Activated naive CD4-positive, alpha-beta T cell treated with Interleukin-2 at 50 U/mL for 16 hours (primary cell): ENCODE results near the gene RRP7A.
"Not testable (repeated sequence)": the region's sequence is repeated elsewhere in the genome, so short reads cannot be mapped to it uniquely, and the experiment has no call there.

Experiments
- DNase-seq: peaks from one replicate; pipeline ENCODE4 v3.0.0-alpha.2; 2020

RRP7A gene

GRCh38 chr22:42519525-42520401, at the start of gene RRP7A:
Gene RRP7A, minus strand, starts transcription at chr22:42519796. Its CDS starts 10 bp downstream, at chr22:42519786.
- peak; percentile 89 for DNase-seq

- DNase-seq = not testable (repeated sequence)
These were observed 48.4 kb upstream of the RRP7A start for GRCh38 chr22:42567950-42568349.

DNA sequence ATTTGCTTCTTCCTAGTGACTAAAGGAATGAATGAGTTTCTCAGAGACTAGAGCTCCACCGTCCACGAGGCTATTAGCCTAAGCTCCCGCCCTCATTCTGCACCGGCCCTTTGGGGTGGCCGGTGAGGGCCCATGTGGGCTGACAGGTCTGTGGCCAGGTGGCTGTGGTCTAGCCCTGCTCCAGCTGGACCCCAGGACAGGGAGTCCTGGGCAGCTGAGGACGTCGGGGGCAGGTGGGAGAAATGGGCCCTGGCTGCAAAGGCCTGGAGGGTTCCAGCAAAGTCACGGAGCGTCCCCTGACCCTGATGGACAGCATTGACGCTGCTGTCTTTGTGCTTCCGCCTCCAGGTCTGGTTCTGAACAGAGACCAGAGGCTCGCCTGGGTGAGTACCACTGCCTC, 46.4 kb upstream of the RRP7A start:
- DNase-seq = no peak

DNA sequence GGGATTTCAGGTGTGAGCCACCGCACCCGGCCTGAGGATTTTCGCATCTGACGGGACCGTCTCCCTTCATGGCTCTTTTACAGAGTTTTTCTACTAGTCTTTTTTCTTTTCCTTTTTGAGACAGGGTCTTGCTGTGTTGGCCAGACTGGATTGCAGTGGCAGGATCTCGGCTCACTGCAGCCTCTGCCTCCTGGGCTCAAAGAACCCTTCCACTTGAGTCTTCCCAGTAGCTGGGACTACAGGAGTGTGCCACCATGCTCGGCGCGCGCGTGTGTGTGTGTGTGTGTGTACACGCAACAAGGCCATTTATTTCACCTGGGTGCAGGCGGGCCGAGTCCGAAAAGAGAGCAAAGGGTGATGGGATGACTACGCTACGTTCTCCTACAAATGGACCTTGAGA, 45.1 kb upstream of the RRP7A start:
- DNase-seq = no peak

- not testable (repeated sequence) for DNase-seq
These were observed 44.3 kb upstream of the RRP7A start for GRCh38 chr22:42563943-42564342.

- no peak for DNase-seq
These were observed 43.1 kb upstream of the RRP7A start for GRCh38 chr22:42562684-42563083.

DNA sequence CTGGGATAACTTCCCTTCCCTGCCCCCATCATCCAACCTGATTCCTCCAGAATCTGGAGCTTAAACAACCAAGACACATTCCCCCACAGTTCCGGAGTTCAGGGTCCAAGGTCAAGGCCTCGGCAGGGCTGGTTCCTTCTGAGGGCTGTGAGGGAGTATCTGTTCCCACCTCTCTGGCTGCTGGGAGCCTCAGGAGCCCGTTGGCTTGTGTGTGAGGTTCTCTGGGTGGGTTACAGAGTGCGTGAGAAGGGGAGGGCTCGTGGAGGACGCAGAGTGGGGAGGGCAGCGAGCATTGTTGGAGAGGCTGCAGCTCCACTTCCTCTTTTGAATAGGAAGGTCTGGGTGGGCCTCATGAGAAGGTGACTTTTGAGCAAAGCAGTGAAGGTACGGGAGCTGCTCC, 42.7 kb upstream of the RRP7A start:
- DNase-seq = no peak

DNA sequence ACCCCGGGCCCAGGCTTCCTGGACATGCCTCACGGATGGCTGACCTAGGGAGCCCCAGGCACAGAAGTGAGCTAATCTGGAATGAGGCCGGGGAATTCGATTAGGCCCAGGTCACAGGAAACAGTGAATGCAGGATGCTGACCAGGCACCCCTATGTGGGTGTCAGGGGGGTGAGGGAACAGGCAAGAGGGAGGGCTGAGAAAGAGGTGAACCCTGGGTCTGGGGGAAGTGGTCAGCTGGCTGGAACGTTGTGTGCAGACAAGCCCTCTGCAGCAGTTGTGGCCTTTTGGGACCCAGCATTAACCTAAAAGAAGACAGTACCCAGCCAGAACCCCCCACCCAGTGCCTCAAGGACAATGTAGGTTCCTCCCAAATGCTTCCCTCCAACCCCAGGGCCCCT, 42.3 kb upstream of the RRP7A start:
- no peak for DNase-seq

DNA sequence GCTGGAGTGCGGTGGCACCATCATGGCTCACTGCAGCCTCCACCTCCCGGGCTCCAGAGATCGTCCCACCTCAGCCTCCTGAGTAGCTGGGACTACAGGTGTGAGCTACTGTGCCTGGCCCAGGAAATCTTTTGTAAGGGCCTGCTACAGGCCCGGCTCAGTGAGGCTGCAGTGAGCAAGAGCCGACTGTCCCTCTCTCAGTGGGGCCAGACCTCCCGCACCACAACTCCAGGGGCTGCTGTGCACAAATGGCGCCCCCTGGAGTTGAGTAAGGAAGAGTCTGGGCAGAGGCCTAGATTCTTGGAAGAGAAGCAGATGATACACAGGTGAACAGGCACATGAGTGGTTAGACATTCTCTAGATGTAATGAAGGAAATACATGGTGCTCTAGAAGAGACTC, 41.2 kb upstream of the RRP7A start:
- DNase-seq = no peak

GRCh38 chr22:42560381-42560780, 40.8 kb upstream of the RRP7A start:
- DNase-seq = no peak

DNA sequence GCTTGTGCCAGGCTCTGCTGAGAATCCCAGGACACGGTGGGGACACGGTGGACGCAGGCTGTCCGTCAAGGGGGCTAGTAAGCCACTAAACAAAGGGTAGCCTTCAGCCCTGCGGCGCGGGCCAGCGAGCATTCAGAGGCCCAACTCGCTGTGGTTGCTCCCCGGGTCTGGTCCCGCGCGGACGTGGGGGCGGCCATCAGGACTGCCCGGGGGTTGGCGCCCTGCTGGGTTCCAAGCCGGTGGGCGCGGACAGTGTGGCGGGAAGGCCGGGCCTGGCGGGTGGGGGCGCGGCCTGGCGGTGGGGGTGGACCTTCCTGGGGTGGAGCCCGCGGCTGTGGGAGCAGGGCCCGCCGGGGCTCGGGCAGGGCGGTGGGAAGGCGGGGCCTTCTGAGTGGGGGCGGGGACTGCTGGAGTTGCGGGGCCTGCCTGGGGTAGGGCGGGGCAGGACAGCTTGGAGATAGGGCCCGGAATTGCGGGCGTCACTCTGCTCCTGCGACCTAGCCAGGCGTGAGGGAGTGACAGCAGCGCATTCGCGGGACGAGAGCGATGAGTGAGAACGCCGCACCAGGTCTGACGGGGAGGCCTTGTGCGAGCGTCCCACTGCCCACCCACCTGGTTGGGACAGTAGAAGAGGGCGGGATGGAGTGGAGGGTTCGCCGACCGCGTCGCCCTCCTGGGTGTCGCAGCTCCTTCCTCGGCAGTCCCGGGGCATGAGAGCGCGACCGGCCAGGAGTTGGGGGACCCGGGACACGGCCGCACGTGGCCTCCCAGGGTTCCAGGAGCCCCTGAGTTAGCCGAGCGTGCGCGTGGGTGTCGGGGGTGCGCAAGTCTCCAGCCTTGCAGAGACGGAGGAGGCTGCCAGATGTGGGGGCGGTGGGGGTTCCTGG, 34.1 kb upstream of the RRP7A start, which contains the start of gene SERHL2:
Gene SERHL2 (plus strand): TSS at position 482 of the 887 bp plus-strand sequence. CDS start 65 bp downstream, at position 547.
- peak; percentile 93 for DNase-seq

DNA sequence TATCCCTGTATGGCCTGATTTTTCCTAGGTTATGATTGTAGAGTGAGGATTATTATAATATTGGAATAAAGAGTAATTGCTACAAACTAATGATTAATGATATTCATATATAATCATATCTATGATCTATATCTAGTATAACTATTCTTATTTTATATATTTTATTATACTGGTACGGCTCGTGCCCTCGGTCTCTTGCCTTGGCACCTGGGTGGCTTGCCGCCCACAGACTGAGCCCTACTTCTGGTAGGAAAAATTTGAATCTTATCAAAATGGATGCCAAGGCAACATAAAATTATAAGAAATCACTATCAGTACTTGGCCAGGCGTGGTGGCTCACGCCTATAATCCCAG, 32.7 kb upstream of the RRP7A start:
- DNase-seq = not testable (repeated sequence)

DNA sequence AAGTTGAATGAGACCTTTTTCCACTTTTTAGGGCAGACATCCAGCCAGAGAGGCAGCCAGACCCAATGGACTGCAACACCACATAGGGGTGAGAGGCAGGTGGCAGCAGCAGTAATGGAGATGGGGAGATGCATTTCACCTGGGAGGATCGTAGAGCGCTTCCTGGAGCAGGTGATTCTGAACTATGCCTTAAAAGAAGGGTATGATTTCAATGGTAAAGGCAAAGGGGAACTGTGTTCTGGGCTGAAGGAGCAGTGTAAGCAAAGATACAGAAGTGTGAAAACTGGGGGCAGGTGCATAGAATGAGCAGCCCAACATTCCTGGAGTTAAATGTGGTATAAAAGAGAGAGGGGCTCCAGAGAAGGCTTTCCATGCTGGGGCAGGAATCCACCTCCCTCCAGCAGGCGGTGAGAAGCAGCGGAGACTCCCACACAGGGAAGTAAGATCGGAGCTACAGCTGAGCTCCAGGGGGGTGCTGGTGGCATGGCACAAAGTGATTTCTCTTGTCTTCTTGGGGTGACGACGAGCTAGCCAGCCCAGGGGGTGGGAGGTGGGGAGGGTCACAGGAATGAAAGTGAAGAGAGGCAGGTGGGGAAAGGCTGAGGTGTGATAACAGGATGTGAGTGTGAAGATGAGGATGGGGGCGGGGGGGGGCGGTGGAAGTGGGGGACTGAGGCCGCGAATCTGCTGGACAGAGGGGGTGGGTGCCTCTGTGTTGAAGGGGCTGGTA, 29.9 kb upstream of the RRP7A start:
- DNase-seq = no peak

GRCh38 chr22:42548597-42549330, 29.2 kb upstream of the RRP7A start:
- no peak for DNase-seq

- DNase-seq = not testable (repeated sequence)
These were observed 28.5 kb upstream of the RRP7A start for GRCh38 chr22:42548126-42548525.

DNA sequence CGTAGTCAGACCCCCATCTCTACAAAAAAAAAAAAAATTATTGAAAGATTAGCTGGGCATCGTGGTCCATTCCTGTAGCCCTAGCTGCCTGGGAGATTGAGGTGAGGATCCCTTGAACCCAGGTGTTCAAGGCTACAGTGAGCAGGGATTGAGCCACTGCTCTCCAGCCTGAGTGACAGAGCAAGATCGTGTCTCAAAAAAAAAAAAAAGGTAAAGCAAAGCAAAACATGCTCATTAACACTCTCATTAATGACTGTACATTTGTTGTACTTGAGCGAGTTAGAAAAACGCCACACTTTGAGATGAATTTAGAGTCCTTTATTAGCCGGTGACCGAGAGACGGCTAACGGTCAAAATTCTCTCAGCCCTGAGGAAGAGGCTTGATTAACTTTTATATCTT, 28.0 kb upstream of the RRP7A start:
- DNase-seq = no peak

GRCh38 chr22:42544686-42545085, 25.1 kb upstream of the RRP7A start:
- no peak for DNase-seq

DNA sequence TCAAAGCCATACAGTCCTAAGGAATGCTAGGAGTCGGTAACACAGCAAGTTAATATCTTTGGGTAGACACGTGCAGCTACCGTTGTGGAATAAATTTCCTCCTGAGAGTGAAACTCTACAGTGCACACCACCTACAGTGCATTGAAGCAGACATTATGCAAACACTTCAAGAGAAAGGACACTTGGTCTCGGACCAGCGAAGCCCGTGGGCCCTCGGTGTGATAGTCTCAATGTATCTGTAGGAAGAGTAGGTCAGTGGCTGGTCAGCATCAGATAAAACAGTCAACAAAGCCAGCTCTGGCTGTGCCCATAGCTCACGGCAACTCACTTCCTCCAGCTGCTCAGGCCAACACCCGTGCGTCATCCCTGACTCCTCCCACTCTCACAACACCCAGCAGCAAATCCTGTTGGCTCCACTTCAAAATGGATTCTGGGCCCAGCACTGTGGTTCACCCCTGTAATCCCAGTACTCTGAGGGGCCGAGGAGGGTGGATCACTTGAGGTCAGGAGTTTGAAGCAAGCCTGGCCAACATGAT, 19.7 kb upstream of the RRP7A start:
- not testable (repeated sequence) for DNase-seq

DNA sequence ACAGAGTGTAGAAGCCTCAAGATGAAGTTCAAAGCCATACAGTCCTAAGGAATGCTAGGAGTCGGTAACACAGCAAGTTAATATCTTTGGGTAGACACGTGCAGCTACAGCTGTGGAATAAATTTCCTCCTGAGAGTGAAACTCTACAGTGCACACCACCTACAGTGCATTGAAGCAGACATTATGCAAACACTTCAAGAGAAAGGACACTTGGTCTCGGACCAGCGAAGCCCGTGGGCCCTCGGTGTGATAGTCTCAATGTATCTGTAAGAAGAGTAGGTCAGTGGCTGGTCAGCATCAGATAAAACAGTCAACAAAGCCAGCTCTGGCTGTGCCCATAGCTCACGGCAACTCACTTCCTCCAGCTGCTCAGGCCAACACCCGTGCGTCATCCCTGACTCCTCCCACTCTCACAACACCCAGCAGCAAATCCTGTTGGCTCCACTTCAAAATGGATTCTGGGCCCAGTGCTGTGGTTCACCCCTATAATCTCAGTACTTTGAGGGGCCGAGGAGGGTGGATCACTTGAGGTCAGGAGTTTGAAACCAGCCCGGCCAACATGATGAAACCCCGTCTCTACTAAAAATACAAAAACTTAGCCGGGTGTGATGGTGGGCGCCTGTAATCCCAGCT, 17.7 kb upstream of the RRP7A start:
- not testable (repeated sequence) for DNase-seq

GRCh38 chr22:42536634-42537033, 17.0 kb upstream of the RRP7A start:
- not testable (repeated sequence) for DNase-seq

DNA sequence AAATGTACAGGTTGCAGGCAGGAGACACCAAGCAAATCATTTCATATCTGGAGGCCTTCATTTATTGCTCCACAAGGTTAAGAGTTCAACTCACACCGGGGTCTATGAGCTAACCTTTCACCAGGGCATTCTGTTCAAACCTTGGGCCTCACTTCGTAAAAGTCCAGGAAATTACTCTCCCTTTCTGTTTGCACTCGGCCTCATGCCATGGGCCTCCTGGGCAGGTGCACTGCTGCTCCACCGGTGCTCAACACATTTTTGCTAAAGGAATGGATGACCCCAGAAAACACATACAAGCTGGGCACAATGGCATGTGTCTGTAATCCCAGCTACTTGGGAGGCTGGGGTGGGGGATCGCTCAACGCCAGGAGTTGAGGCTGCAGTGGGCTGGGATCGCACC, 16.6 kb upstream of the RRP7A start:
- no peak for DNase-seq
